ENCODE results near the gene MYRIP.
"Not testable (repeated sequence)": the region's sequence is repeated elsewhere in the genome, so short reads cannot be mapped to it uniquely, and the experiment has no call there.

MYRIP gene

GRCh38 chr3:39783680-39784079 is 25.7 kb upstream of the MYRIP start:
- no peak overlapping the region for H3K27ac ChIP-seq
- H3K36me3 ChIP-seq (replicated peaks), result no peaks in the 10 kb centered on the region
- H3K4me3 ChIP-seq (ENCODE audit: low read depth, low read length), result no peak overlapping the region
- in situ Hi-C loops (cut with HindIII; ENCODE audit: low pct_ligation_motif_present, low sequenced_read_pairs), result no loop called here
- no peaks in the 10 kb centered on the region for H3K27me3 ChIP-seq (replicated peaks)
- TF ChIP-seq, protein P1, sequence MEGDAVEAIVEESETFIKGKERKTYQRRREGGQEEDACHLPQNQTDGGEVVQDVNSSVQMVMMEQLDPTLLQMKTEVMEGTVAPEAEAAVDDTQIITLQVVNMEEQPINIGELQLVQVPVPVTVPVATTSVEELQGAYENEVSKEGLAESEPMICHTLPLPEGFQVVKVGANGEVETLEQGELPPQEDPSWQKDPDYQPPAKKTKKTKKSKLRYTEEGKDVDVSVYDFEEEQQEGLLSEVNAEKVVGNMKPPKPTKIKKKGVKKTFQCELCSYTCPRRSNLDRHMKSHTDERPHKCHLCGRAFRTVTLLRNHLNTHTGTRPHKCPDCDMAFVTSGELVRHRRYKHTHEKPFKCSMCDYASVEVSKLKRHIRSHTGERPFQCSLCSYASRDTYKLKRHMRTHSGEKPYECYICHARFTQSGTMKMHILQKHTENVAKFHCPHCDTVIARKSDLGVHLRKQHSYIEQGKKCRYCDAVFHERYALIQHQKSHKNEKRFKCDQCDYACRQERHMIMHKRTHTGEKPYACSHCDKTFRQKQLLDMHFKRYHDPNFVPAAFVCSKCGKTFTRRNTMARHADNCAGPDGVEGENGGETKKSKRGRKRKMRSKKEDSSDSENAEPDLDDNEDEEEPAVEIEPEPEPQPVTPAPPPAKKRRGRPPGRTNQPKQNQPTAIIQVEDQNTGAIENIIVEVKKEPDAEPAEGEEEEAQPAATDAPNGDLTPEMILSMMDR (IDR thresholded peaks at IDR 0.05; ENCODE audit: low read depth, low read length, missing control alignments), result no peak
- no peak for DNase-seq

DNA sequence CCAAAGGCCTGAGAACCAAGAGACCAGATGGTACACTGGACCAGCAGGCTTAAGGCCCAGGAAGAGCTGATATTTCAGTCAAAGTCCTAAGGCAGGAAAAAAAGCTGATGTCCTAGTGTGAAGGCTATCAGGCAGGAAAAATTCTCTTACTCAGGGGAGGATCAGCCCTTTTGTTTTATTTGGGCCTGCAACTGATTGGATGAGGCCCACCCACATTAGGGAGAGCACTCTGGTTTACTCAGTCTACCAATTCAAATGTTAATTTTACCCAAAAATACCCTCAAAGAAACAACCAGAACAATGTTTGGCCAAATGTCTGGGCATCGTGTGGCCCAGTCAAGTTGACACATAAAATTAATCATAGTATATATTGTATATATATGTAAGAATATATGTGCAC is 24.5 kb upstream of the MYRIP start:
- Histone ChIP-seq H3K36me3 (replicated peaks) (no peaks in the 10 kb centered on the region), H3K27me3 (replicated peaks) (no peaks in the 10 kb centered on the region), H3K4me3 (ENCODE audit: low read depth, low read length) (no peak overlapping the region), H3K27ac (no peak overlapping the region)
- TF ChIP-seq, protein P1 (IDR thresholded peaks at IDR 0.05; ENCODE audit: low read depth, low read length, missing control alignments), result no peak
- DNase-seq, result no peak
- in situ Hi-C loops (cut with HindIII; ENCODE audit: low pct_ligation_motif_present, low sequenced_read_pairs), result no loop called here

- in situ Hi-C loops (cut with HindIII; ENCODE audit: low pct_ligation_motif_present, low sequenced_read_pairs), result no loop called here
- H3K27me3 ChIP-seq (replicated peaks), result no peaks in the 10 kb centered on the region
- H3K27ac ChIP-seq, result no peak overlapping the region
- H3K4me3 ChIP-seq (ENCODE audit: low read depth, low read length), result no peak overlapping the region
- DNase-seq, result no peak
- TF ChIP-seq, protein P1 (IDR thresholded peaks at IDR 0.05; ENCODE audit: low read depth, low read length, missing control alignments), result no peak
- no peaks in the 10 kb centered on the region for H3K36me3 ChIP-seq (replicated peaks)
Observed at GRCh38 chr3:39788128-39788883, 21.1 kb upstream of the MYRIP start.

DNA sequence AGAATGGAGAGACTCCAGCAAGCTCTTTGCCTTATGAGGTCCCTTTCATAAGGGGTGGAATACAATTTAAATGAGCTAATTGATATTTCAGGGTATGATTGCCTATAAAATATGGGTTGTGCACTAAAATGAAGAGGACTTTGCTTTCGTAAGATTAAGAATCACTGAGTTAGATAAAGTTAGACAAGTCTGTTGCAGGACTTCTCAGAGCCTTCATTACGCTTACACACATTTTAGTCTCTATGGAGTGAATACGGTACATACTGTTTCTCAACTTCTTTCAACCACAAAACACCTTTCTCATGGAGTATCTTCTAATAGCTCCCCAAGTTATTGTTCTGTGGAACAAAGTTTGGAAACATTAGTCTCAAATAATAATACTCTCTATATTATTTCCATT is 17.8 kb upstream of the MYRIP start:
- no peak for DNase-seq
- in situ Hi-C loops (cut with HindIII; ENCODE audit: low pct_ligation_motif_present, low sequenced_read_pairs), result no loop called here
- TF ChIP-seq, protein P1 (IDR thresholded peaks at IDR 0.05; ENCODE audit: low read depth, low read length, missing control alignments), result no peak
- Histone ChIP-seq H3K36me3 (replicated peaks) (no peaks in the 10 kb centered on the region), H3K27ac (no peak overlapping the region), H3K27me3 (replicated peaks) (no peaks in the 10 kb centered on the region), H3K4me3 (ENCODE audit: low read depth, low read length) (no peak overlapping the region)

- in situ Hi-C loops (cut with HindIII; ENCODE audit: low pct_ligation_motif_present, low sequenced_read_pairs), result no loop called here
- DNase-seq, result no peak
- TF ChIP-seq, protein P1 (IDR thresholded peaks at IDR 0.05; ENCODE audit: low read depth, low read length, missing control alignments), result no peak
Observed at GRCh38 chr3:39794880-39795279, 14.5 kb upstream of the MYRIP start.

DNA sequence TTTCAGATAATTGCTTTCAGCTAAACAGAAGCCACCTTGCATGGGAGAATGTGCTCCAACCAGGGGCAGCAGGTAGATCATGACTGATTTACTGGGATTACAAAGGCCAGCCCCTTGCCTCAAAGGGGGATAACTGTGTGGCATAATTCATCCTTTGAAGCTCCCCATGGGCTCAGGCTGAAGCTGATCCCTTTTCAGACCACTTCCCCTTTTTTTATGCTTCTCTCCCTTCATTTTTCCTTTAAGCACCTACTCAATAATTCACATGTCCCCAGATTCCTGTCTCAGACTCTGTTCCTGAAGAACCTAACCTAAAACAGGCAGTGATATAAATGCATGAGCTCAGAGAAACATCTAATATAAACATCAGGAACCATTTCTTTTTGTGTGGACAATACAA is 8.2 kb upstream of the MYRIP start:
- no peak overlapping the region for H3K4me3 ChIP-seq (ENCODE audit: low read depth, low read length)
- DNase-seq, result no peak
- no peaks in the 10 kb centered on the region for H3K27me3 ChIP-seq (replicated peaks)
- no peaks in the 10 kb centered on the region for H3K36me3 ChIP-seq (replicated peaks)
- H3K27ac ChIP-seq, result no peak overlapping the region
- TF ChIP-seq, protein P1 (IDR thresholded peaks at IDR 0.05; ENCODE audit: low read depth, low read length, missing control alignments), result no peak
- in situ Hi-C loops (cut with HindIII; ENCODE audit: low pct_ligation_motif_present, low sequenced_read_pairs), result no loop called here

More at GRCh38 chr3:39794880-39795279, 14.5 kb upstream of the MYRIP start:
- no peak overlapping the region for H3K4me3 ChIP-seq (ENCODE audit: low read depth, low read length)
- no peaks in the 10 kb centered on the region for H3K27me3 ChIP-seq (replicated peaks)
- no peaks in the 10 kb centered on the region for H3K36me3 ChIP-seq (replicated peaks)
- H3K27ac ChIP-seq, result no peak overlapping the region

GRCh38 chr3:39802486-39802885 is 6.9 kb upstream of the MYRIP start:
- H3K4me3 ChIP-seq (ENCODE audit: low read depth, low read length); in situ Hi-C loops (cut with HindIII; ENCODE audit: low pct_ligation_motif_present, low sequenced_read_pairs); DNase-seq; H3K27me3 ChIP-seq (replicated peaks); H3K36me3 ChIP-seq (replicated peaks); H3K27ac ChIP-seq: not testable (repeated sequence)

Data from brain microvascular endothelial cell (primary cell).